ENCODE measurements around the gene FCN3. TPM values are rescaled to one million over a fixed set of nuclear protein-coding genes. Genes with fewer than 3 reads are reported as not detected.

Gene FCN3
- polyA plus RNA-seq, 1 experiment = not detected

DNA sequence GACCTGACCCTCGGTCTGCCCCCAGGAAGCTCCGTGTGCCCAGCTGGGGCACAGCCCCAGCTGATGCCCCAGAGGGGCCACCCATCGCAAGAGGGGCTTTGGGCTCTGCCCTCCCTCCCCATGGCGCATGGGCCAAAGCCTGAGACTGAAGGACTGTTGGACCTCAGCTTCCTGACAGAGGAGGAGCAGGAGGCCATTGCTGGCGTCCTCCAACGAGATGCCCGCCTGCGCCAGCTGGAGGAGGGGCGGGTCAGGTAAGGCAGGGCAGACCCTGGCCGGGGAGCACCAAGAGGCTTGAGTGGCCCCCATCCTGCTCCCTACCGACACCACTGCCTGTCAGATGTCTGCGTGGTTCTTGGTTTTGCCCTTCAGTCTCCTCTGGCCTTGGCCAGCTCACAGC, 29.4 kb downstream of the FCN3 start:
- DNase-seq (ENCODE audit: low read depth) = no peak
- POLR2A ChIA-PET = interaction anchor here (0.5 kb wide), 1 partner anchor 46 kb away, joined by 5 read pairs; no protein-coding TSS in a partner anchor
- Histone ChIP-seq H3K36me3 (ENCODE audit: control insufficient read depth, insufficient read depth, low read length) (no peaks in the 10 kb centered on the region), H3K4me3 (ENCODE audit: low read depth, low read length) (no peak overlapping the region), H3K27me3 (ENCODE audit: control insufficient read depth, insufficient read depth, low read length) (no peaks in the 10 kb centered on the region)
- CTCF ChIA-PET = interaction anchor here (0.8 to 7.1 kb wide), 4 partner anchors 12 to 23 kb away, joined by 3 to 54 read pairs (median 10); partner anchors contain the start of gene MAP3K6
- TF ChIP-seq, protein P1, sequence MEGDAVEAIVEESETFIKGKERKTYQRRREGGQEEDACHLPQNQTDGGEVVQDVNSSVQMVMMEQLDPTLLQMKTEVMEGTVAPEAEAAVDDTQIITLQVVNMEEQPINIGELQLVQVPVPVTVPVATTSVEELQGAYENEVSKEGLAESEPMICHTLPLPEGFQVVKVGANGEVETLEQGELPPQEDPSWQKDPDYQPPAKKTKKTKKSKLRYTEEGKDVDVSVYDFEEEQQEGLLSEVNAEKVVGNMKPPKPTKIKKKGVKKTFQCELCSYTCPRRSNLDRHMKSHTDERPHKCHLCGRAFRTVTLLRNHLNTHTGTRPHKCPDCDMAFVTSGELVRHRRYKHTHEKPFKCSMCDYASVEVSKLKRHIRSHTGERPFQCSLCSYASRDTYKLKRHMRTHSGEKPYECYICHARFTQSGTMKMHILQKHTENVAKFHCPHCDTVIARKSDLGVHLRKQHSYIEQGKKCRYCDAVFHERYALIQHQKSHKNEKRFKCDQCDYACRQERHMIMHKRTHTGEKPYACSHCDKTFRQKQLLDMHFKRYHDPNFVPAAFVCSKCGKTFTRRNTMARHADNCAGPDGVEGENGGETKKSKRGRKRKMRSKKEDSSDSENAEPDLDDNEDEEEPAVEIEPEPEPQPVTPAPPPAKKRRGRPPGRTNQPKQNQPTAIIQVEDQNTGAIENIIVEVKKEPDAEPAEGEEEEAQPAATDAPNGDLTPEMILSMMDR (IDR thresholded peaks at IDR 0.05; ENCODE audit: insufficient read depth, low read depth, low read length) = no peak

DNA sequence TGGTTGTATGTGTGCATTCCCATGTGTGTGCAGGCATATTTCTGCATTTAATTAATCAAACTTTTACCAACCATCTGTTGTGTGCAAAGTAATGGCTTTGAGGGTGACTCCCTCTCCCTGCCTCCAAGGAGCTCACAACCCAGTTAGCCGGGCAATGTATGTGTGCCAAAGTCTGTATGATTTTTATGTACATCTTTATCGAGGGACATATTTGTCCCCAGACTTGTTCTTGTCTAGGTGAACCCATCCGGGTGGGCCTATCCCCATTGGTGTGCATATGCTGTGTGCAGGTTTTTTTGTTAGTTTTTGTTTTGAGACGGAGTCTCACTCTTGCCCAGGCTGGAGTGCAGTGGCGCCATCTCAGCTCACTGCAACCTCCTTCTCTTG, 31.0 kb downstream of the FCN3 start:
- TF ChIP-seq, protein P1 (IDR thresholded peaks at IDR 0.05; ENCODE audit: insufficient read depth, low read depth, low read length) = no peak
- CTCF ChIA-PET = interaction anchor here (7.1 kb wide), 1 partner anchor 11 kb away, joined by 54 read pairs; no protein-coding TSS in a partner anchor
- POLR2A ChIA-PET = no interaction called here
- no peaks in the 10 kb centered on the region for H3K27me3 ChIP-seq (ENCODE audit: control insufficient read depth, insufficient read depth, low read length)
- no peak overlapping the region for H3K4me3 ChIP-seq (ENCODE audit: low read depth, low read length)
- no peaks in the 10 kb centered on the region for H3K36me3 ChIP-seq (ENCODE audit: control insufficient read depth, insufficient read depth, low read length)
- DNase-seq (ENCODE audit: low read depth) = no peak

GRCh38 chr1:27342778-27343638, 31.6 kb downstream of the FCN3 start:
- CTCF ChIA-PET = interaction anchor here (1.4 to 7.1 kb wide), 3 partner anchors 10 to 43 kb away, joined by 4 to 54 read pairs (median 5); partner anchors contain the start of gene MAP3K6
- POLR2A ChIA-PET = no interaction called here
- Histone ChIP-seq H3K4me3 (ENCODE audit: low read depth, low read length) (no peak overlapping the region), H3K27me3 (ENCODE audit: control insufficient read depth, insufficient read depth, low read length) (no peaks in the 10 kb centered on the region), H3K36me3 (ENCODE audit: control insufficient read depth, insufficient read depth, low read length) (no peaks in the 10 kb centered on the region)
- DNase-seq (ENCODE audit: low read depth) = no peak
- TF ChIP-seq, protein P1 (IDR thresholded peaks at IDR 0.05; ENCODE audit: insufficient read depth, low read depth, low read length) = no peak

DNA sequence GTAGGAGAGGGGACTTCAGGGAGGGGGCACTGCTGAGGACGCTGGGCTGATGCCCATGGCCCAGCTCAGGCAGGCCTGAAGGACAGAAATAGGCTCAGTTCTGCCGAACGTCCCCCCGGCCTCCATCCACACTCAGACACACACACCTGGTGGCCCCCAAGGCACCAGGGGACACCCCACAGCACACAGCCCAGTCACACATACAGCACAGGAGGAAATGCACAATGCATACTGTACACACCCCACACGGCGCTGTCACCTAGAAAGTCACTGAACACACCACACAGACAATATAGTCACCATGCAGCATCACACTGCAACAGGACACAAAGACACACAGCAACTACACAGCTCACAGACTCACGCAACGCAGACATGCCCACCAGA, 32.2 kb downstream of the FCN3 start:
- Histone ChIP-seq H3K27me3 (ENCODE audit: control insufficient read depth, insufficient read depth, low read length) (no peaks in the 10 kb centered on the region), H3K4me3 (ENCODE audit: low read depth, low read length) (no peak overlapping the region), H3K36me3 (ENCODE audit: control insufficient read depth, insufficient read depth, low read length) (no peaks in the 10 kb centered on the region)
- CTCF ChIA-PET = interaction anchor here (0.6 to 7.1 kb wide), 8 partner anchors 9 to 297 kb away, joined by 3 to 54 read pairs (median 4); partner anchors contain the start of gene MAP3K6
- no peak for DNase-seq (ENCODE audit: low read depth)
- POLR2A ChIA-PET = no interaction called here
- TF ChIP-seq, protein P1 (IDR thresholded peaks at IDR 0.05; ENCODE audit: insufficient read depth, low read depth, low read length) = no peak

- DNase-seq (ENCODE audit: low read depth) = no peak
- ChIA-PET POLR2A (no interaction called here), CTCF (interaction anchor here (0.6 to 7.1 kb wide), 12 partner anchors 9 to 296 kb away, joined by 3 to 54 read pairs (median 4); partner anchors contain the start of gene MAP3K6)
- H3K27me3 ChIP-seq (ENCODE audit: control insufficient read depth, insufficient read depth, low read length) = no peaks in the 10 kb centered on the region
- TF ChIP-seq, protein P1 (IDR thresholded peaks at IDR 0.05; ENCODE audit: insufficient read depth, low read depth, low read length) = no peak
- no peak within 1 kb of the TSS for H3K4me3 ChIP-seq (ENCODE audit: low read depth, low read length)
- peaks cover 2% of the 10 kb centered on the region; the same call in 1 of the 2 replicates for H3K36me3 ChIP-seq (ENCODE audit: control insufficient read depth, insufficient read depth, low read length)
Measured at GRCh38 chr1:27341525-27342252, 32.9 kb downstream of the FCN3 start, which contains the start of gene SYTL1. Gene SYTL1 (plus strand): TSS chr1:27342022. CDS start chr1:27345335, 3,313 bp downstream.
